Left forelimb (tissue), 1 donor: Measurements from ENCODE around the gene KIF3A.

Source experiments
- DNase-seq: peaks from one replicate; pipeline ENCODE4 v3.0.0-alpha.2; 2018; ENCODE audit warnings: low spot score

The KIF3A gene

DNA sequence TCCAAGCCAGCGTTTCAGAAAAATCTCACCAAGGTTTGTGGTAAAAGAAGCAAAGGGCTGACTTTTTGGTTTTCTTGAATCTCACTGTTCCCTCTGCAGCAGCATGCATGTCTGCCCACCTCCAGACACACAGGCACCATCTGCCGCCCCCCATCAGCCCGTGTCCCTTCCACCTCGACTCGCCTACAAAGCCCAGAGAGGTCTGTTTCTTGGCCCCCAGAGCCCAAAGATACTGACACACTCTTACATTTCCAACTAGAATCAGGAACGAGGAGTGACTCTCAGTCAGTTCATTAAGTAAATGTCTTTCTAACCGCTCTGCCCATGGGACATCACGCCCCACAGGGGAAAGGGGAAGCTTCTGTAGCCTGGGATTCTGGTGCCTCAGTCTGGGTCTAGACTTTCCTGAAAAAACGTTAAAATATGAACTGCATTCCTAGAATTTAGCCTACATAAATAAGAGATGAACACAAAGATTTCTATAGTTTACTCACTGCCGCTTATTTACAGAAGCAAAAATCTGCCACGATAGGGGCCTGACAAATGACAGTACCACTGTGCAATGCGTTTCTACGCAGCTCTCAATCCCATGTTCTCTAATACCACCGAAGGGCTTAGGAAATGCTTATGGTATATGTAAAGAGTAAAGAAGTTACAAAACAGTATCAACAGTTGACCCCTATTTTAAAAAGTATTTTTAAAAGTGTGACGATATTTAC is 59.5 kb downstream of the KIF3A start:
- DNase-seq = no peak

DNA sequence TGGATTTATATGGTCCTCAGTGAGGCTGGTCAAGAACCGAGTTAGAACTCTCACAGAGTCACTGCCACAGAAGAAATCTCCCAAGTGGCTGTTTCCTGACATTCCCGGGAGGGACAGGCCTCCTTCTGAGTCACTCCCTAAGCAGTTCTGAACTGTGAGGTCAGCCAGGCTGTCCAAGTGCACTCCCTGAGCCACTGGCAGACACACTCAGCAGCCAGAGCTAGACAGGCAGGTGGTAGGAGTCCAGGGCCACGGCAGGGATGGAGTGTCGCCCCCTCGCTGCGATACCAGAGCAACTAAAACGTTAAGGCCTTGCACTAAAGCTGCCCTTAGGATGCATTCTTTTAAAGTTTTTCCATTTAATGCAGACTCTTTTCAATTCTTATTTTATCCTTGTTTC is 60.2 kb downstream of the KIF3A start:
- DNase-seq = no peak

DNA sequence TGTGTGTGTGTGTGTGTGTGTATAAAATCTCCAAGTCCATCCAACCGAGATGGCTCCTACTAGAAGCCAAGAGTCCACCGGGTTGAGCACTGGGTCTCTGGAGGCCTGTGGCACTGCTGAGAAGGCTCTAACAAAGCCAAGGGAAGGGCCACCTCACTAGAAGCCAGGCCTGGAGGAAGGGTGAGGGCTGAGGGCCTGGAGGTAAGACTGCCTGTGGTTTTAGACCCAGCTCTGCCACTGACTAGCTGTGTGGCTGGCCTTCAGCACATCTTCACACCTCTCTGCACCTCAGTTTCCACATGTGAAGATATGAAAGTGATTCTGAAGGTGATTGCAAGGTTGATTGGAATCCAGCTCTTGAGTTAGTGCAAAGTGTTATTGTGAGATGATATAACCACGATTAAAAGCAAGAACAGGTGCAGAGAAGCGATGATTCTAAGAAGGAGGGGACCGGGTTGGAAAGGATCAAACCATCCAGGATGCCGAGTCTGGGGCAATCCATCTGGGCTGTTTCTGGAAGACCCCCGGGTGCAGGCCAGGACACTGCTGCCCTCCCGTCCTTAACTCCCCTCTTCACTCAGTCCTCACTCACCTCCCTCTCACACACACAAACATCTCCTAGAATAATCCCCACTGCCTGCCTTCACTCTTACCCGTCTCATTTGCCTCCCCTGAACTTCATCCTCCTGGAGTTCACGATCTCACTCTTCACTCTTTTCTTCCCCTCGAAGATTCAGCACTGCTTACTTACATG is 61.2 kb downstream of the KIF3A start:
- no peak for DNase-seq

DNA sequence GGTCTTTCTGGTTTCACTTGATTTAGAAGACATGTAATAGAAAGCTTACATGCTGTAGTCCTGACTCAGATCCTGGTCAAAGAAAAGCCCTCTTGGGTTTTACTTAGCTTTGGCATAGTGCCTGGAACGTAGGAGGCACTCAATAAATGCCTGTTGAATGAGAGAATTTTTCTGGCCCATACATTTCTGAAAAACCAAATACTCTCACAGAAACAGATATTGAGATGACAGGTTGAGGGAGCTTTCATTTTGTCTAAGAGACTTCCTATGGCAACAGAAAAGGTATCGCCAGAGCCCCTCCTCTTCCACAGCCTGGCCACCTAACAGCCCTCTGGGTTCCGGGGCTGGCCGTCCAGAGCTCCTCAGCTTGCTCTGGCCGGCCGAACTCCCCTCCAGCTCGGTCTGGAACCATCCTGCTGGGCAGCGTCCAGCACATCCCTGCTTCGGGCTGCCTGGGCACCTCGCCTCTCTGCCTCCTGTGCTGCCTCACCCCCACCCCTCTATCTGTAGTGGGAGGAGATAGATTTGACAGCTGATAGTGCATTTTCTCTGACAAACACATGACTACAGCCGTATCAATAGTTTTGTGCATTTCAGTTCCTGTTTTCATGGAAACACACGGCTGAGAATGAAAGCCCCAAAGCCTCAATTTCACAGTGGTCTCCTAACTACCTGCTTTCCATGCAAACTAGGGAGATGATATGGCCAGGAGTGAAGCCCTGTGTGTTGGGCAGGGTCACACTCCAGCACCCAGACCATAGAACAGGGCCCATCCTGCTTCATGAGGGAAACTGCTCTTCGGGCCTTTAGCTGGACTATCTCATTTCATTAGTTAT is 62.5 kb downstream of the KIF3A start:
- DNase-seq = no peak

DNA sequence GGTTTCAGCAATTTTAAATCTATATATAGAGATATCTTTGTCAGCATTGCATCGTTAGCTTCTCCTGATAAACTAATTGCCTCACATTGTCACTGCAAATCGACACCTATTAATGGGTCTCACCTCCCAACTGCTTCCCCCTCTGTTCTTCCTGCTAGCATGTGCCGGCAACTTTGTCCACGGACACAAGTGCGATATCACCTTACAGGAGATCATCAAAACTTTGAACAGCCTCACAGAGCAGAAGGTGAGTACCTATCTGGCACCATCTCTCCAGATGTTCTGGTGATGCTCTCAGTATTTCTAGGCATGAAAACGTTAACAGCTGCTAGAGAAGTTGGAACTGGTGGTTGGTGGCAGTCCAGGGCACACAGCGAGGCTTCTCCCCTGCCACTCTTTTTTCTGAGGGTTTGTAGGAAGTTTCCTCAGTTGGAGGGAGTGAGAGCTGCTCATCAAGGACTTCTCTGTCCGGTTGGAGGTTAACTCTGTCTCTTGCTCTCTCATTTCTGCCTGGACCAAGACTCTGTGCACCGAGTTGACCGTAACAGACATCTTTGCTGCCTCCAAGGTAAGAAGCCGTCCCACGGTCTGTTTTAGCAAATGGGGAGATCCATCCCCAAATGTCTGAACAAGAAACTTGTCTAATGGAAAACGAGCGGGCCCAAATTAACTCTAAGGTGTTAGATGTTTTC is 63.3 kb downstream of the KIF3A start, which contains the start of gene IL4:
Gene IL4, plus strand, starts transcription at position 51 of the 692 bp plus-strand sequence. Its CDS starts 62 bp downstream, at position 113.
- no peak for DNase-seq

DNA sequence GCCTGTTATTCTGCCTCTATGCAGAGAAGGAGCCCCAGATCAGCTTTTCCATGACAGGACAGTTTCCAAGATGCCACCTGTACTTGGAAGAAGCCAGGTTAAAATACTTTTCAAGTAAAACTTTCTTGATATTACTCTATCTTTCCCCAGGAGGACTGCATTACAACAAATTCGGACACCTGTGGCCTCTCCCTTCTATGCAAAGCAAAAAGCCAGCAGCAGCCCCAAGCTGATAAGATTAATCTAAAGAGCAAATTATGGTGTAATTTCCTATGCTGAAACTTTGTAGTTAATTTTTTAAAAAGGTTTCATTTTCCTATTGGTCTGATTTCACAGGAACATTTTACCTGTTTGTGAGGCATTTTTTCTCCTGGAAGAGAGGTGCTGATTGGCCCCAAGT is 63.9 kb downstream of the KIF3A start:
- no peak for DNase-seq

DNA sequence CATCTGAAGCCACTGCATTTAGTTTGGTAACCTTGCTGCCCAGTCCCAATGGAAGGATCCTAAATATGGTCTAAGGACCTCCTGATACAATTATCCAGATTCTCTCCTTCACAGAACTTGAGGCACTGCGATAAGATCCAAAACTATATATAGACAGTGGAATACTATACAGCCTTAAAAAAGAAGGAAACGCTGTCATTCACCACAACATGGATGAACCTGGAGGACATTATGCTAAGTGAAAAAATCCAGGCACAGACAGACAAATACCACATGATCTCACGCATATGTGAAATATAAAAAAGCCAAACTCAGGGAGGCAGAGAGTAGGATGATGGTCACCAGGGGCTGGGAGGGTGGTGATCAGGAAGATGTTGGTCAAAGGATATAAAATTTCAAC is 66.3 kb downstream of the KIF3A start:
- DNase-seq = no peak

DNA sequence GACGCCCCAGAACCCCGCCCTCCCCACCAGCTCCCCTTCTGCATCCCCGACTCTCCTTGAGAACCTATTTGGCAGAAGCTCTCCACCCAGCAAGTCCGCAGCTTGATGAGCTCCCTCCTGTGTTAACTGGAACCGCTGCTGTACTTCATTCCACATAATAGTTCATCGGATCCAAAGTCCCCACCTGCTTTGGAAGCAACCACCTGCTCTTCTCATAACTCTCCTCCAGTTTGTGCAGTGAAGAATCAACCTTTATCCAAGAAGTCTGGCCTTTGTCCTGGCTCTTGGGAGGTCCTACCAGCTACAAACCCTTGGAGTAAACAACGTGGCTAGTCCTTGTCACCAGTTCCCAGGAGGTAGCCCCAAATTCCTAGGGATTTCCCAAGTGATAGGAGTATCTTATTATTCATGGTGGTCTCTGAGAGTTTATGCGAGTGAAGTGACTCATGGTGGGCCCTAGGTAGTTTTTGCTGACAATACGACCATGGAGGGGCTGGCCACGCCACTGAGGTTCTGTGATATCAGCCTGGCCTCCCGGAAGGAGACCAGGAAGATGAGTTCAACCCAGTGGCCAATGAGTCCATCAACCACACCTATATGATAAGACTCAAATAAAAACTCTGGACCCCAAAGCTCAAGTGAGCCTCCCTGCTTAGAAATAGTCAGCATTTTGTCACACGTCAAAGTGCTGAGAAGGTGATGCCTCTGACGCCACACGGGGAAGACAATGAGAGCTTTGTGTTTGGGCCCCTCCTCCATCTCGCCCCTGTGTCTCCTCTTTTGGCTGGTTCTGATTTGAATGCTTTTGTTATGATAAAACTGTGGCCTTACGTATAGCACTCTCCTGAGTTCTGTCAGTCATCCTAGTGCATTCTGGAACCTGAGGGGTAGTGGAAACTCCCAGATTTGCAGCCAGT is 67.1 kb downstream of the KIF3A start:
- no peak for DNase-seq

DNA sequence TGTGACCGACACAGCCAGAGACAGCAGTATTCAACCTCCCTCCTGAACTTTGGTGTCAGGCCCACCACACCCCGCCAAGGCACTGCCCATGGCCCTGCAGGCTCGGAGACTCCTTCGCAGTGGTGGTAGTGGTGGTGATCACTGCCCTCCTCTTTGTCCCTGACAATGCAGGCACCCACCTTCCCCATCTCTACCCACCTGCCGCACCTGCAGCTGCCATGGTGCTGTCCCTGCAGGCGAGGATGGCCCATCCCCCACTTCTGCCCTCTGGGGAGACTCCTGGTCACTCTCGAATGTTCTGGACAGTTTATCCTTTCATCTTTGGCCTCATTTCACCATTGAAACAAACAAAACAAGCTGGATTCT is 67.9 kb downstream of the KIF3A start:
- no peak for DNase-seq

DNA sequence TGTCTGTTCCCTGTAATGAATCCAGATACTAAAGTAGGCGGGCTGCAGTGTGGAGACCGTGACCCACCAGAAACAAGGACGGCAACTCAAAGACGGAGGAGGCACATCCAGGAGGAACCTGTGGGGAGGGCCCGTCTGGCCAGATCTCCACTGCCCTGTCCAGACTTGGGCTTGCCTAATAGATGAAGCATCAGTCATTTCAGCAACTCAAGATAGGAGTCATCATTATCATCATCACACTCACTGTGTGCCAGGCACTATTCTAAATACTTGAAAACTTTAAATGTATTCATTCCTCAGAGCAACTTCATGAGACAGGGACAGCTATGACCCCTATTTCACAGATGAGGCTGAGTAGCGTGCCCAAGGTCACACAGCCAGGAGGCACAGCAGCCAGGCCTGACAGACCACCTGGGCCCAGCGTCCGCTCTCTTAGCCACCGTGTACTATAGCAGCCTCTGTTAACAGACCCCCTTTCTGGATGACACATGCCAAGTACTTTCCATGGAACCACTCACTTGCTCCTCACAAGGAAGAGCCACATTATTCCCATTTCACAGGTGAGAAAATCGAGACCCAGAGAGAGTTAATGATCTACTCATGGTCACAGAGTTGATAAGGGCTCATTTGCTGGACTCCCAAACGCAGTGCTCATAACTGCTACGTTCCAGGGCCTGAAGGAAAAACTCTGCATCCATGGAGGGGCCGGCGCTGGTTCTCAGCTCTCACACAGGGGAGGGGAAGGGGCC is 68.5 kb downstream of the KIF3A start:
- no peak for DNase-seq

DNA sequence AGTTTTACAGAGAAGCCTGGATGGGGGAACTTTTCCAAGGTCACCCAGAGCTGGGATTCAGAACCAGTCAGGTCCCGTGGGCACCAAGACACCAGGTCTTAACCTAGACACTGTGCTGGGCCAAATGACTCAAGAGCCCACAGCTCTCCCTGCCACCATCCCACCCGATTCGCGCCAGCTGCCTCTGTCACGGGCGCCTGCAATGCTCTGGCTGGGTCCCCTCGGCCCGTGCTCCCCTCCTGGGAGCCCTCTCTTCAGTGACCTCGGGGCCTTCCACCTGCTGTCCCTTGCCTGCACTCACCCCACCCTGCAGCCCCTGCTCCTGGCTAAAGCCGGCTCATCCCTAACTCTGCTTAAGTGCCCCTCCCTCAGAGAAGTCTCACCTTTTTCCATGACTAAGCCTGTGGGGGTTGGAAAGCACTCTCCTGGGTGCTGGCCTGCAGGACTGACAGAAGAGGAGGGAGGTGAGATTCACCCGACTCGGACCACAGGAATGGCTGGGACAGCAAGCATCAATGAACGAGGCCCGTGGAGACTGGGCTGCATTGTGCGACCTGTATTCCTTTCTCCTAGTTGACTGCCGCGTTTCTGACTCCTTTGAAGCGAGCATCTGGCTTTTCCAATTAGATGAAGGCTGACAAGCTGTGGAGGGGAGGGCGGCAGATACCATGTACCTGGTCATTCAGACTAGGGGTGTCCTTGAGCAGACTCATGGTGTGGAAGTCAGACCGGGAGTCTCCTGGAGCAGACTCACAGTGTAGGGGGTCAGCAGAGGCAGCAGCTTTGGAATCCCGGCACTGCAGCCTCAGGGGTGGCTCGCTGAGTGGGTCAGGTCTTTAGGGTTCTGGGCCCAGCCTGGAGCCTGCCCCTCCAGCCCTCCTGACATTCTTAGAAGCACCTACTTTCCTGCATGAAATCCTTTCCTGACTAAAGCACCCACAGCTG is 69.3 kb downstream of the KIF3A start:
- no peak for DNase-seq

DNA sequence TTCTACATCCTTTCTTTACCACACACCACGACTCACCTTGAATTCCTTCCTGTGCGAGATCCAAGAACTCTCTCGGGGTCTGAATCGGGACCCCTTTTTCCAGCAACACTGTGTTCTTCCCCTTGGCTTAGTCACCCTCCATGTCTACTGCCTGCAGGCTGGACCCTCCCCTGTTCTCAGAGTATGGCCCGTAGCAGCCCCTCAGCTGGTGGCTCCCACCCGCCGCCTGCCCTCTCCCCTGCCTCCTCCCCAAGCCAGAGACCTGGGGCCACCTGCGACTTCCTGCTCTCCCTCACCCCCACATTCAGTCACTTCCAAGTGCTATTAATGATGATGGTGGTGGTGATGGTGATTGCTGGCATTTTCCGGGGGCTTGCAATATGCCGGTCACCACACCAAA is 70.0 kb downstream of the KIF3A start:
- DNase-seq = no peak

DNA sequence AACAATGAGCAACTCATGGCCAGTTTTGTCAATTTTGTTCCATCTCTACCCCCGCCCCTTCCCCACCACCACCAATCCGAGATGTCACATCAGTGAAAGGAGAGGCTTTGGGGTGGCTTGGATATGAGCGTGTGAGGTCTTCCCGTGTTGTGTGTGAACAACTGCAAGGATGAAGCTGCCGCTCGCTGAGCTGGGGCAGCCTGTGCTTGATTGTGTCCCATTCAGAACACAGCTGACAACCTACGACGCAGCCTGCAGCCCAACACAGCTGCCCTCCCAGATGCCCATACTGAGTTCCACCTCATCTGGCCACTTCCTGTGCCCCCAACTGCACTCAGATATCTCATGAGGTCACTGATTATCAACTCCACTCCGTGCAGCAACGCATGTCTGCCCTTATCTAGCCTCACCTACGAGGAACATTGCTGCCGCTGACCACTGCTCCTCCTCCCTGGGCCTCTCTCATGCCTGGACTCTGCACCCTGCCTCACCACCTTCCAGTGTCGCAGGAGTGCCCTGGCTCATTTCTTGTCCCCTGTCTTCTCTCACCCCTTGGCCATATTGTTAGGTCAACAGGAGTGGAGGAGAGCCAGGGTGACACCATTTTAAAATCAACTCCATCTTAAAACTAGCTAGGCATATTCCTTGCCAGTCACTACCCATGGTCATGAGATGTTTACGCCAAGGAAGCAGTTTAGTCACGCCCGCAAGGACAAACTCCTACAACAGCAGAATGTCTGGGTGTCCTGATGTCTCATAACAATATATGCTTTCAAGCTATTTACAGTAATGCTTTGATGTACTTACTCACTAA is 70.8 kb downstream of the KIF3A start:
- no peak for DNase-seq

DNA sequence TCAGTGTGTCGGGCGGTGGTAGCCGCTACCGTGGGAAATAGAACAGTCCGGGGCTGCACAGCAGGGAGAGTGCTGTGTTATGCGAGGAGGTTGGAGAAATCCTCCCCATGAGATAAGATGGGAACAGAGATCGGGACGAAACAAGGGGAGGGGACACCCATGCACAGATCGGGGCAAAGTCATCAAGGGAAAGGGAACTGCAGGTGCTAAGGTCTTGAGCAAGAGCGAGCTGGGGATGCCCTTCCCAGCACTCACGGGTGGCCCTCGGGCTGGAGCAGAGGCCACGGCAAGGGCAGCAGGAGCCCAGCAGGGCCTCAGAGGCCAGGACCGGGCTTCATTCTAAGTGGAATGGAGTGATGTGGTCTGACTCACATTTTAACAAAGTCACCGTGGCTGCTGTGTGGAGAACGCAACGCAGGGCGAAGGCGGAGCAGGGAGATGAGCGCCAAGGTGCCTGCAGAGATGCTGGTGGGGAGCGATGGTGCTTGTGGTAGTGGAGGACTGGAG is 71.7 kb downstream of the KIF3A start:
- DNase-seq = no peak

DNA sequence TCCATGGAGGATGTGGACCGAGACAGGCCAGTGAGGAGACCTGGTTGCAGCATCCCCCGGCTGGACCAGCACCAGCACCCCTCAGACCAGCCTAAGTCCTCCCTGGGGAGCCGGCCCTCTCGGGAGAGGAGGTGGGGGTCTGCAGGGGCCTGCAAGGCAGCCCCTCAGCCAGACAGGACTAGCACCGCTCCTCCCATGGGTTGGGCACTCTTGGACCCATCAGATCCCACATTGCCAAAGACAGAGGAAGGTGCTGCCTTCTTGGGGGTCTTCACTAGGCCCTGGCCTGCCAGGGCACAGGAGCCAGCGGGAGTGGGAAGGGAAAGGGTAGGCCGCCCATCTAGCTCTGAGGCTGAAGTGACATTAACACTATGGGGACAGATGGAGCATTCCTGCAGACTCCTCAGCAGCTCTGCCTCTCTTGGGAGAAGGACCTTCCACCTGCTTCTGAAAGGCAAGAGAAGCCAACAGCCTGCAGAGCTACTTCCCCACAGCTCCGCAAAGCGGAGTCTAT is 72.6 kb downstream of the KIF3A start:
- no peak for DNase-seq

DNA sequence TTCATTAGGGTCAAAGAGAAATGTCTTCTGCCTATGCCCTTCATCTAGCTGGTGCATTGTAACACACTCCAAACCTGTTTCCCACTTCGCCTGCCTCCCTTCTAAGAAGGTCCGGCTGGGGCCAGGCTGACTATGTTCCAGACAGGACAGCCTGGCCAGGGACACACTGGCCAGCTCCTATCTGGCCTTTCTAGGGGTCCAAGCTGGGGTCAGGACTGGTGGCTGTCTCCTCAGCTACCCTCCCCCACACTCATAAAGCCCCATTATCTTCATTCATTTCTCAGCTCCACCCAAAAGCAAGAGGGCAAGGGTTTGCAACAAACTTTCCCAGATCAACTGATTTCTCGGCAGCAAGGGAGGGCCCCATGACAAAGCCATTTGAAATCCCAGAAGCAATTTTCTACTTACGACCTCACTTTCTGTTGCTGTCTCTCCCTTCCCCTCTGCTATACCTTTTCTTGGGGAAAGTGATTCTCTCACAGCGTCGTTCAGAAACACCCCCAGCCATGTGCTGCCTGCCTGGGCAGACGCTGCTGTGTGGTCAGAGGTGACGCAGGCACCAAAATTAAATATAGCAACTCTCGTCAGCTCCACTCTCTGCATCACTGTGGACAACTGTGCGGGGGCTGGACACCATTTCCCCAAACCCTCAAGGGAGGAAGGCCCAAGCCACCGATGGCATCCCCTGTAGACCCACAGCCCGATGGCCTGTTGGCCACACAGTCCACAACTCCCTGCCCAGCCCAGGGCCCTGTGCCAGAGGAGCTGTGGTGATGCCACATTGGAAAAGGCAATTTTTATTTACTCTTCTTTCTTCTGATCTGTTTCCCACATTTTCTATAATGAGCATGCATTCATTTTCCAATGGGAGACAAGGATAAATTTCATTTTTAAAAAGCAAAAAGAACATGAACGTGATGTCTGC is 73.3 kb downstream of the KIF3A start:
- DNase-seq = no peak
